ENCODE results near the gene C3orf20. TPM values are rescaled to one million over a fixed set of nuclear protein-coding genes. Genes with fewer than 3 reads are reported as not detected.

C3orf20 gene
- total RNA-seq, 4 donors from 2014 or later, result 0.11 TPM; not detected in 3

DNA sequence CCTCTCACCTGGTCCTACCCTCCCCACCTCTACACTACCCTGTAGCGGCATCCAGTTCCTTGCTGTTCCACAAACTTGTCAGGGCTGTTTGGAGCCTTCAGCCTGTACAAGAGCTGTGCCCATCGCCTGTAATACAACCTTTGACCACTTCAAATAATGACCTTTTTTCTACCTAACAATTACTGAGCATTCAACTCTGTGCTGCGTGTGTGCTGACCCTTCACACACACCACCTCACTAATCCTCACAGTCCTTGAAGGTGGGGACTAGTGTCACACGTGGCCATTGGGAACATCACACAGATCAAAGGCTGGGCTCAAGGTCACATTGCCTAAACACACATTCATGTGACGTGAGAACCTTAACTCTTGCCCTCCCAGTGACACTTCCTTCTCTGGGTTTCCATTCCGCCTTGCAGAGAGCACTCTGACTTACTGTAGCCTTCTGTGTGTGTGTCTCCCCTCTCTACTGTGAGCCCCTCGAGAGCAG, 3.1 kb downstream of the C3orf20 start:
- no peak overlapping the region for H3K4me3 ChIP-seq
- WGBS, result 78% methylated on average over 7 of the region's 7 CpGs
- H3K4me1 ChIP-seq, result no peaks in the 10 kb centered on the region
- peaks cover 0 to 4% (median 0%) of the 10 kb centered on the region in 4 donors for H3K36me3 ChIP-seq
- no peak for DNase-seq (ENCODE audit: extremely low spot score)
- H3K27ac ChIP-seq (replicated peaks in 1 of 4), result no peak overlapping the region
- TF ChIP-seq POLR2AphosphoS5 (IDR thresholded peaks at IDR 0.05), result no peak
- TF ChIP-seq, protein P1, sequence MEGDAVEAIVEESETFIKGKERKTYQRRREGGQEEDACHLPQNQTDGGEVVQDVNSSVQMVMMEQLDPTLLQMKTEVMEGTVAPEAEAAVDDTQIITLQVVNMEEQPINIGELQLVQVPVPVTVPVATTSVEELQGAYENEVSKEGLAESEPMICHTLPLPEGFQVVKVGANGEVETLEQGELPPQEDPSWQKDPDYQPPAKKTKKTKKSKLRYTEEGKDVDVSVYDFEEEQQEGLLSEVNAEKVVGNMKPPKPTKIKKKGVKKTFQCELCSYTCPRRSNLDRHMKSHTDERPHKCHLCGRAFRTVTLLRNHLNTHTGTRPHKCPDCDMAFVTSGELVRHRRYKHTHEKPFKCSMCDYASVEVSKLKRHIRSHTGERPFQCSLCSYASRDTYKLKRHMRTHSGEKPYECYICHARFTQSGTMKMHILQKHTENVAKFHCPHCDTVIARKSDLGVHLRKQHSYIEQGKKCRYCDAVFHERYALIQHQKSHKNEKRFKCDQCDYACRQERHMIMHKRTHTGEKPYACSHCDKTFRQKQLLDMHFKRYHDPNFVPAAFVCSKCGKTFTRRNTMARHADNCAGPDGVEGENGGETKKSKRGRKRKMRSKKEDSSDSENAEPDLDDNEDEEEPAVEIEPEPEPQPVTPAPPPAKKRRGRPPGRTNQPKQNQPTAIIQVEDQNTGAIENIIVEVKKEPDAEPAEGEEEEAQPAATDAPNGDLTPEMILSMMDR (IDR thresholded peaks at IDR 0.05), result no peak
- TF ChIP-seq POLR2A (IDR thresholded peaks at IDR 0.05; ENCODE audit: low read depth), result no peak
- no peak for TF ChIP-seq EP300 (IDR thresholded peaks at IDR 0.05)
- H3K9me3 ChIP-seq, result no peaks in the 10 kb centered on the region
- intact Hi-C loops (cut with DNase I), result no loop called here
- no peaks in the 10 kb centered on the region for H3K27me3 ChIP-seq

DNA sequence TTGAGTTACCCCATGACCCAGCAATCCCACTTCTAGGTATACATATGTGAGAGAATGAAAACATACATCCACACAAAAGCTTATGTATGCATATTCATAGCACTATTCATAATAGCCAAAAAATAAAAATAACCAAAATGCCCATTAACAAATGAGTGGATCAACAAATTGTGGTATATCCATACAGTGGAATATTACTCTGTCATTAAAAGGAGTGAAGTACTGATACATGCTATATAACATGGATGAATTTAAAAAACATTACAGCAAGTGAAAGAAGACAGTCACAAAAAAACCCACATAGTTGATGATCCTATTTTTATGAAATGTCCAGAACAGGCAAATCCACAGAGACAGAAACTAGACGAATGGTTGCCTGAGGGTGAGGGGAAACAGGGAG, 5.2 kb downstream of the C3orf20 start:
- no peak overlapping the region for H3K4me3 ChIP-seq
- H3K9me3 ChIP-seq, result no peaks in the 10 kb centered on the region
- intact Hi-C loops (cut with DNase I), result no loop called here
- no peak overlapping the region for H3K27ac ChIP-seq (replicated peaks in 1 of 4)
- no peak for DNase-seq (ENCODE audit: extremely low spot score)
- peaks cover 0 to 4% (median 0%) of the 10 kb centered on the region in 4 donors for H3K36me3 ChIP-seq
- H3K4me1 ChIP-seq, result no peaks in the 10 kb centered on the region
- no peaks in the 10 kb centered on the region for H3K27me3 ChIP-seq
- TF ChIP-seq POLR2AphosphoS5 (IDR thresholded peaks at IDR 0.05) (no peak), EP300 (IDR thresholded peaks at IDR 0.05) (no peak), POLR2A (IDR thresholded peaks at IDR 0.05; ENCODE audit: low read depth) (no peak)
- TF ChIP-seq, protein P1 (IDR thresholded peaks at IDR 0.05), result no peak
- 94% methylated on average over 1 of the region's 1 CpG for WGBS

DNA sequence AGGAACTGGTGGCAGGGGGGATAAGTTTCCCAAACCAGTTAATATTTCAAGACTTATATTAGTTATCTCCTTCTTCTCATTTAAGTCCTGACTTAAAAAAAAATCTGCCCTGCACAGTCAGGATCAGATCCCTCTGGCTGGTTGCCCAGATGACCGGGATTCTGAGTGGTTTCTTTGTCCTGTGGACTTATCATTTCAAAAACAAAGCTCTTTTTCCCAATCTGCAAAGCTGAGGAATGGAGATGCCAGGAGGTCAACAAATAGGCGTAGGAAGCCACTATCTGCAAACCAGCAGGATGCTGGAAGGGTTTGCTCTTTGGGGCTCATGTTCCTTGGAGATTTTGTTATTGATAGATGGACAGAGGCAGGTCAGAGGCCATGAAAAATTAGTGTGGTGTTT, 5.8 kb downstream of the C3orf20 start:
- no peak for DNase-seq (ENCODE audit: extremely low spot score)
- intact Hi-C loops (cut with DNase I), result no loop called here
- H3K9me3 ChIP-seq, result no peaks in the 10 kb centered on the region
- no peak overlapping the region for H3K4me3 ChIP-seq
- no peaks in the 10 kb centered on the region for H3K27me3 ChIP-seq
- TF ChIP-seq, protein P1 (IDR thresholded peaks at IDR 0.05), result no peak
- TF ChIP-seq EP300 (IDR thresholded peaks at IDR 0.05) (no peak), POLR2A (IDR thresholded peaks at IDR 0.05; ENCODE audit: low read depth) (no peak), POLR2AphosphoS5 (IDR thresholded peaks at IDR 0.05) (no peak)
- H3K36me3 ChIP-seq, result peaks cover 0 to 4% (median 0%) of the 10 kb centered on the region in 4 donors
- WGBS, result 62% methylated on average over 2 of the region's 2 CpGs
- H3K4me1 ChIP-seq, result no peaks in the 10 kb centered on the region
- H3K27ac ChIP-seq (replicated peaks in 1 of 4), result no peak overlapping the region

DNA sequence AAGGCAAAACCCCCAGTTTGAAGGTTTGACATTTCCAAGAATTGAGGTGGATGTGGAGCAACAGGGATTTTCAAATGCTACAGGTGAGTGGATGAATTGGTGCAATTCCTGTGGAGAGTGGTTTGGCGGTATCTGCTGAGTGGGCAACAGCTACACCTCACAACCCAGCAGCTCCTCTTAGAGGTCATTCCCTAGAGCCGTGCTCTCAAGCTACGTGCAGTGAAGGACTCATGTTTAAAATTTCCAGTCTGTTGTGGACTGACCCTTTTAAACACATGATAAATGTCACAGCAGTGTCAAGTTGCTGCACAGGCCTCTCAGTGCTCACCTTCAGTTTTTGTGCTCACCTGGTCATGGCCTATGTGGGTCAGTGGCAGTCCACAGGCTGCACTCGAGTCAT, 9.5 kb downstream of the C3orf20 start:
- no peaks in the 10 kb centered on the region for H3K36me3 ChIP-seq
- intact Hi-C loops (cut with DNase I), result no loop called here

More for the DNA sequence above, 9.5 kb downstream of the C3orf20 start:
- DNase-seq (ENCODE audit: extremely low spot score), result no peak
- Histone ChIP-seq H3K4me1 (no peaks in the 10 kb centered on the region), H3K27me3 (no peaks in the 10 kb centered on the region), H3K4me3 (no peak overlapping the region), H3K27ac (replicated peaks in 1 of 4) (no peak overlapping the region), H3K9me3 (no peaks in the 10 kb centered on the region)
- TF ChIP-seq POLR2A (IDR thresholded peaks at IDR 0.05; ENCODE audit: low read depth) (no peak), EP300 (IDR thresholded peaks at IDR 0.05) (no peak), POLR2AphosphoS5 (IDR thresholded peaks at IDR 0.05) (no peak)
- TF ChIP-seq, protein P1 (IDR thresholded peaks at IDR 0.05), result no peak
- WGBS, result 98% methylated on average over 4 of the region's 4 CpGs
